Rectal smooth muscle tissue (tissue), 1 donor: ENCODE data around the gene SYCP2L.
"Not testable (repeated sequence)": the region's sequence is repeated elsewhere in the genome, so short reads cannot be mapped to it uniquely, and the experiment has no call there.

Experiments
- H3K27ac ChIP-seq: one replicate; pipeline ENCODE4 v1.7.0; 2013; ENCODE audit warnings: low read depth, low read length, inconsistent platforms
- H3K27me3 ChIP-seq: one replicate; pipeline ENCODE4 v1.7.0; 2013; ENCODE audit warnings: low read length; ENCODE audit not compliant: control insufficient read depth, insufficient read depth
- H3K36me3 ChIP-seq: one replicate; pipeline ENCODE4 v1.7.0; 2013; ENCODE audit warnings: low read length; ENCODE audit not compliant: control insufficient read depth, insufficient read depth
- H3K4me1 ChIP-seq: one replicate; pipeline ENCODE4 v1.7.0; 2013; ENCODE audit warnings: low read length; ENCODE audit not compliant: control insufficient read depth, insufficient read depth
- H3K4me3 ChIP-seq: one replicate; pipeline ENCODE4 v1.7.0; 2013; ENCODE audit warnings: low read length
- H3K9ac ChIP-seq: one replicate; pipeline ENCODE4 v1.7.0; 2013; ENCODE audit warnings: low read length

SYCP2L gene

DNA sequence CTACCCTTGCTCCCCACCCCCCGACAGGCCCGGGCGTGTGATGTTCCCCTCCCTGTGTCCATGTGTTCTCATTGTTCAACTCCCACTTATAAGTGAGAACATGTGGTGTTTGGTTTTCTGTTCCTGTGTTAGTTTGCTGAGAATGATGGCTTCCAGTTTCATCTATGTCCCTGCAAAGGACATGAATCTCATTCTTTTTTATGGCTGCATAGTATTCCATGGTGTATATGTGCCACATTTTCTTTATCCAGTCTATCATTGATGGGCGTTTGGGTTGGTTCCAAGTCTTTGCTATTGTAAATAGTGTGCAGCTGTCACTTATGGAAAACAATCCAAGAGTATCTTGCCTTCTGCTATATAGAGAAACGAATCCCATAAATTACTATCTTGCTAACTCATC, 116.4 kb downstream of the SYCP2L start:
- not testable (repeated sequence) for H3K4me1 ChIP-seq, H3K36me3 ChIP-seq, H3K9ac ChIP-seq, H3K27ac ChIP-seq, H3K27me3 ChIP-seq, H3K4me3 ChIP-seq

GRCh38 chr6:11006061-11006460, 119.2 kb downstream of the SYCP2L start:
- H3K9ac ChIP-seq = no peak overlapping the region
- no peaks in the 10 kb centered on the region for H3K36me3 ChIP-seq

DNA sequence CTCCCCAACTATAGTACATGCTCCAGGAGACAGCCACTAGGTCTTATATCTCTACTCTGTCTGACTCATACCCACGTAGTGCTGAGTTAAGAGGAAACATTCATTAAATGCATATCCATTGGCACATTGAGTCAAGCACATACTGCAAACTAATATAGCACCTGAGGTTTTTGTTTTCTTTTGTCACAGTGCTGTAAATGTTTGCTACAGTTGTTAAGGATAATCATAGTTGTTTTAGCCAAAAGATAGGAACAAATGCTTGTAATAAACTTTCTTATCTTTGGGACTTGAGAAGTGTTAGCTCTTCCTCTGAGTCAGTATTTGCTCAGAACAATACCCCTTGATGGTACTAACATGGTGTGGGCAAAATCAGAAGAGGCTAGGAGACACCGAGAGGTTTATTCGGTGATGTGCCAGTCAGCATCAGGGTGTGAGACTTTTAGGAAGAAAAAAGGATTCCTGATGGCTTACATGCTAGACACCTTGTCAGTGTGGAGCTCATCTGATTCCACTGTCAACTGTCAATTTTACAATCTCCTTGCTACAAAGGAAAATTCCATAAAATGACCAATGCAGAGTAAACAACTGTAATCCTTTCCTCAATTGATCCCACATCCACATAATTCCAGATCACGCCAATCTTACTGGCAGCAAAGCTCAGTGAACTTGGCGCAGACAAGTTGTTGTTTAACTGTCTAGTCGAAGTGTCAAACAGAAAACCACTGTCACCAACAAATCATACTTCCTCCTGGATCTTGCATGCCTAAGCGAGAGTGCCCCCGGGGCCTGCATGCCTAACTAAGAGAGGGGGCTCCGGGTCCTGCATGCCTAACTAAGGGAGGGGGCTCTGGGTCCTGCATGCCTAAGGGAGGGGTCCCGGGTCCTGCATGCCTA, 121.1 kb downstream of the SYCP2L start:
- Histone ChIP-seq H3K36me3 (no peaks in the 10 kb centered on the region), H3K4me1 (no peaks in the 10 kb centered on the region), H3K27me3 (no peaks in the 10 kb centered on the region), H3K4me3 (no peak overlapping the region), H3K27ac (no peak overlapping the region), H3K9ac (no peak overlapping the region)

More at GRCh38 chr6:11006061-11006460, 119.2 kb downstream of the SYCP2L start:
- H3K27ac ChIP-seq = no peak overlapping the region
- H3K27me3 ChIP-seq = no peaks in the 10 kb centered on the region
- H3K4me3 ChIP-seq = no peak overlapping the region
- no peaks in the 10 kb centered on the region for H3K4me1 ChIP-seq

GRCh38 chr6:11008821-11009220, 122.0 kb downstream of the SYCP2L start:
- no peak overlapping the region for H3K9ac ChIP-seq
- no peaks in the 10 kb centered on the region for H3K36me3 ChIP-seq
- no peak overlapping the region for H3K27ac ChIP-seq

DNA sequence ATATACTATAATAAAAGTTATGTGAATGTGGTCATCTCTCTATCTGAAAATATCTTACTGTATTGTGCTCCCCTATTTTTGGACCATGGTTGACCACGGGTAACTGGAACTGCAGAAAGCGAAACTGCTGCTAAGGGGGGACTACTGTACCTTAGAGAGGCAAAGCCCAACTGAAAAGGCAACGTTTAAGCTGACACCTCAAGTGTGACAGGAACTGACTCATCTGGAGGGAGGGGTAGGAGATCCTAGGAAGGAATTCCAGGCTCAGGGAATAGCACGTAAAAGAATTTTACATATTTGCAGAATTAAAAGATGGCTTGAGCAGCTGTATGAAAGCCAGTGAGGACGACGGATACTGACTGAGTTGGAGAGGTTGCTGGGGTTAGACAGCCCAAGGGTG, 122.5 kb downstream of the SYCP2L start:
- Histone ChIP-seq H3K4me1 (no peaks in the 10 kb centered on the region), H3K9ac (no peak overlapping the region), H3K27me3 (no peaks in the 10 kb centered on the region), H3K36me3 (no peaks in the 10 kb centered on the region), H3K27ac (no peak overlapping the region), H3K4me3 (no peak overlapping the region)

More at GRCh38 chr6:11008821-11009220, 122.0 kb downstream of the SYCP2L start:
- Histone ChIP-seq H3K27me3 (no peaks in the 10 kb centered on the region), H3K4me1 (no peaks in the 10 kb centered on the region), H3K4me3 (no peak overlapping the region)

DNA sequence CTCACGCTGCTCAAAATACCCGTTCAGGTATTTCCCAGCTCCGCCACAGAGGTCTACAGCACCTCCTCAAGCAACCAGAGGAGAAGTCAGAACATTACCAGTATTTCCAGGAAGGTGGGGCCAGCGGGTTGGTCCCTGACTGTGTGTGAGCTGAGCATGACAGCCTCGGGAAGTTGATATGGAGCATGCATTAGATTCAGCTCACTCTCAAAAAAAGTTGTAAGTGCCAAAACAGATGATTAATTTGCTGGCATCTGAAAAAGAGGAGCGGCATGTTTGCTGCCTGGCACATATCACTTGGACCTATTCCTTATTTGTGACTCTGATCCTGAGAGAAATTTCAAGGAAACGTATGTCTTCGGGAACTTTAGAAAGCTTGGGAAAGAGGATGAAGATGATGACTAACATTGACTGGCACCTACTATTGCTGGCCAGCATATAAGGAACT, 125.0 kb downstream of the SYCP2L start:
- Histone ChIP-seq H3K4me3 (no peak overlapping the region), H3K27ac (no peak overlapping the region), H3K27me3 (no peaks in the 10 kb centered on the region), H3K9ac (no peak overlapping the region), H3K36me3 (no peaks in the 10 kb centered on the region), H3K4me1 (no peaks in the 10 kb centered on the region)

DNA sequence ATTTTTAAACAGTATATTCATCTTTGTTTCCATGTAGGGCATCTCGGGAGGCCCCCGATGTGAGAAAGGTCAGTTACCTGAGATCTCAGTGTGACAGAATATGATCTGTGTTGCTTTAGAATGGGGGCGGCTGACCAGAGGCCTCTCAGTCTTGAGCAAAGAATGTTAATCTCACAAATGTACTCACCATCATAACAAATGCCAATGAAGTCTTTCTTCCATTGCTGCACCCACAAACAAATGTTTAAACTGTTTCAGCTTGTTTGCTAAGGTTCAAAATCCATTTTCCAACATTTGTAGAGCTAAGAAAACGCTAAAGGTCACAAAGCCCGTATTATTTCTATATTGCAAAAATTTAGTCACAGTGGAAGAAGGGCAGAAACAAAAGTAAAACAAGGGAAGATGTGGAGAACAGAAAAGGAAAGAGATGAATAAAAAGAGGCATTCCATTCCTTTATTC, 125.5 kb downstream of the SYCP2L start:
- Histone ChIP-seq H3K9ac (no peak overlapping the region), H3K4me1 (no peaks in the 10 kb centered on the region), H3K4me3 (no peak overlapping the region), H3K27ac (no peak overlapping the region), H3K36me3 (no peaks in the 10 kb centered on the region), H3K27me3 (no peaks in the 10 kb centered on the region)

DNA sequence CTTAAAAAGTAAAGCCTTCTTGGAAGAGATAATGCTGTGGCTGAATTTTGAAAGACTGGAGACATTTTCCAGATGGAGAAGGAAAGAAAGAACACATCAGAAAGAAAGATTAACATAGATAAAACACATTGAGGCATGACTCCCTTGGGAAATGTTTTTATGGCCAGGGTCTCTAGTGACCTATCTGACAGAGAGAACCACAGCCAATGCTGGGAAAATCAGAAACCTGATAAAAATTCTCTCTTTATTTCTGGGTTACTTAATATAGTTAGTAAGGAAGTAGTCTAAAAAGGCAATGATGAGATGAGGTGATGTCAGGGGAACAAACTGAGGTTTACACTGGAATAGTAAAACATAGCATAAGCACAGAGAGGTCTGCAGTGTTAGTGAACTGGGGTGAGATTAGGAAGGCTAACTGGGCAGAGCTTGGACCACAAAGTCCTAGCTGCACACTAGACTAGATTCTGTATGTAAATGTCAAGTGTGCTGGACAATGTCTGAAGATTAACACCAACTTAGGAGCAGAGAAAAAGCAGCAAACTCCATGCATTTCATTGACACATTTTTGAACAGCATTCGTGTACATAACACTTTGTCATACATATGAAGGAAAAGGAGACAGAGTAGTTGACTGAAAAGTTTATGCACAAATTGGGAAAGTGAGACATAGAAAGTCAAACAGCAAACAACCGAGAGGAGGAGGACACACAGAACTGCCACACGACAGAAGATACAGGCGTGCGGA, 126.3 kb downstream of the SYCP2L start:
- Histone ChIP-seq H3K4me3 (no peak overlapping the region), H3K27me3 (no peaks in the 10 kb centered on the region), H3K36me3 (no peaks in the 10 kb centered on the region), H3K4me1 (no peaks in the 10 kb centered on the region), H3K9ac (no peak overlapping the region), H3K27ac (no peak overlapping the region)

- Histone ChIP-seq H3K27me3 (no peaks in the 10 kb centered on the region), H3K4me1 (no peaks in the 10 kb centered on the region), H3K27ac (no peak overlapping the region), H3K36me3 (no peaks in the 10 kb centered on the region), H3K4me3 (no peak overlapping the region), H3K9ac (no peak overlapping the region)
Measured at GRCh38 chr6:11013721-11014070, 126.8 kb downstream of the SYCP2L start.

- Histone ChIP-seq H3K4me1 (no peaks in the 10 kb centered on the region), H3K36me3 (no peaks in the 10 kb centered on the region), H3K9ac (no peak overlapping the region), H3K4me3 (no peak overlapping the region), H3K27me3 (no peaks in the 10 kb centered on the region), H3K27ac (no peak overlapping the region)
Measured at GRCh38 chr6:11015102-11015501, 128.2 kb downstream of the SYCP2L start.

- H3K36me3 ChIP-seq = no peaks in the 10 kb centered on the region
- H3K4me1 ChIP-seq = no peaks in the 10 kb centered on the region
- H3K27me3 ChIP-seq = no peaks in the 10 kb centered on the region
- no peak overlapping the region for H3K27ac ChIP-seq
- H3K9ac ChIP-seq = no peak overlapping the region
- H3K4me3 ChIP-seq = no peak overlapping the region
Measured at GRCh38 chr6:11016452-11016851, 129.6 kb downstream of the SYCP2L start.

- Histone ChIP-seq H3K4me1 (no peaks in the 10 kb centered on the region), H3K27me3 (no peaks in the 10 kb centered on the region), H3K36me3 (no peaks in the 10 kb centered on the region), H3K4me3 (no peak overlapping the region), H3K27ac (no peak overlapping the region), H3K9ac (no peak overlapping the region)
Measured at GRCh38 chr6:11017090-11017489, 130.2 kb downstream of the SYCP2L start.
